ENCODE results near the gene SIVA1. TPM values are rescaled to one million over a fixed set of nuclear protein-coding genes. Genes with fewer than 3 reads are reported as not detected.

Gene SIVA1
- polyA plus RNA-seq, 1 of the 3 experiments (the other 2 are of a cell fraction), result 137 TPM

- Histone ChIP-seq H3K9ac (no peak overlapping the region), H3K4me2 (no peak overlapping the region), H3K79me2 (ENCODE audit: insufficient read depth) (no peaks in the 10 kb centered on the region), H3K27ac (ENCODE audit: low read depth in 2 of 2, low read length in 1 of 2) (no peak overlapping the region), H3K9me3 (no peaks in the 10 kb centered on the region), H3K27me3 (ENCODE audit: insufficient read depth) (no peaks in the 10 kb centered on the region), H3K4me1 (ENCODE audit: control insufficient read depth in 1 of 2, insufficient read depth in 2 of 2, low read depth in 1 of 2, low read length in 1 of 2) (no peaks in the 10 kb centered on the region; a peak in 1 of 4 replicates), H3F3A (replicated peaks; ENCODE audit: insufficient read depth) (peaks cover 6% of the 10 kb centered on the region), H3K9me2 (no peaks in the 10 kb centered on the region), H4K20me1 (ENCODE audit: insufficient read depth) (no peaks in the 10 kb centered on the region), H3K36me3 (replicated peaks in 1 of 2; ENCODE audit: control insufficient read depth in 1 of 2, insufficient read depth in 2 of 2, low read length in 1 of 2) (peaks cover 0 to 5% of the 10 kb centered on the region in 2 experiments), H3K4me3 (ENCODE audit: low read depth in 2 of 2, low read length in 1 of 2) (no peak overlapping the region), H2AFZ (ENCODE audit: low read depth) (no peak overlapping the region)
- CTCF ChIA-PET, result interaction anchor here (0.8 to 1.7 kb wide), 4 partner anchors 23 to 82 kb away, joined by 3 to 4 read pairs (median 3); no protein-coding TSS in a partner anchor
- POLR2A ChIA-PET, result no interaction called here
- TF ChIP-seq RCOR1 (IDR thresholded peaks at IDR 0.05; ENCODE audit: low read length) (no peak), RXRA (IDR thresholded peaks at IDR 0.05; ENCODE audit: borderline replicate concordance, low read depth) (no peak), MXI1 (IDR thresholded peaks at IDR 0.05; ENCODE audit: low read depth, low read length) (no peak), FOXM1 (IDR thresholded peaks at IDR 0.05; ENCODE audit: low read depth) (no peak), SIN3A (IDR thresholded peaks at IDR 0.05; ENCODE audit: borderline replicate concordance, low read depth, low read length) (no peak)
- WGBS (ENCODE audit: low lambda C conversion rate), result 86% methylated on average over 7 of the region's 9 CpGs
- no peak for DNase-seq
Observed at GRCh38 chr14:104745431-104745830, 7.5 kb upstream of the SIVA1 start.

- H3K4me1 ChIP-seq (ENCODE audit: control insufficient read depth in 1 of 2, insufficient read depth in 2 of 2, low read depth in 1 of 2, low read length in 1 of 2), result no peaks in the 10 kb centered on the region; a peak in 1 of 4 replicates
- H3K4me2 ChIP-seq, result no peak overlapping the region
- H3K4me3 ChIP-seq (ENCODE audit: low read depth in 2 of 2, low read length in 1 of 2), result no peak overlapping the region
- no peak overlapping the region for H3K9ac ChIP-seq
- H4K20me1 ChIP-seq (ENCODE audit: insufficient read depth), result no peaks in the 10 kb centered on the region
- no peak overlapping the region for H3K27ac ChIP-seq (ENCODE audit: low read depth in 2 of 2, low read length in 1 of 2)
- 91% methylated on average over 6 of the region's 13 CpGs for WGBS (ENCODE audit: low lambda C conversion rate)
- ChIA-PET CTCF (interaction anchor here (0.8 to 1.7 kb wide), 3 partner anchors 37 to 81 kb away, joined by 3 to 4 read pairs (median 3); no protein-coding TSS in a partner anchor), POLR2A (no interaction called here)
- DNase-seq, result no peak
- peaks cover 7% of the 10 kb centered on the region for H3F3A ChIP-seq (replicated peaks; ENCODE audit: insufficient read depth)
- H3K9me2 ChIP-seq, result no peaks in the 10 kb centered on the region
- H2AFZ ChIP-seq (ENCODE audit: low read depth), result no peak overlapping the region
- no peak for TF ChIP-seq TEAD4 (IDR thresholded peaks at IDR 0.05; ENCODE audit: borderline replicate concordance, insufficient read depth)
- TF ChIP-seq GATA2 (CRISPR knock-in tag; IDR thresholded peaks at IDR 0.05), result no peak
- TF ChIP-seq MAX (IDR thresholded peaks at IDR 0.05; ENCODE audit: low read depth), result no peak
- no peak for TF ChIP-seq USF1 (IDR thresholded peaks at IDR 0.05; ENCODE audit: borderline replicate concordance, low read depth)
- no peak for TF ChIP-seq YY1 (IDR thresholded peaks at IDR 0.05; ENCODE audit: low read depth)
- H3K27me3 ChIP-seq (ENCODE audit: insufficient read depth), result no peaks in the 10 kb centered on the region
- no peaks in the 10 kb centered on the region for H3K79me2 ChIP-seq (ENCODE audit: insufficient read depth)
- peaks cover 0 to 5% of the 10 kb centered on the region in 2 experiments for H3K36me3 ChIP-seq (replicated peaks in 1 of 2; ENCODE audit: control insufficient read depth in 1 of 2, insufficient read depth in 2 of 2, low read length in 1 of 2)
- no peaks in the 10 kb centered on the region for H3K9me3 ChIP-seq
Observed at GRCh38 chr14:104746071-104746545, 6.8 kb upstream of the SIVA1 start.

GRCh38 chr14:104746934-104747481 lies 5.9 kb upstream of the SIVA1 start:
- ChIA-PET POLR2A (no interaction called here), CTCF (no interaction called here)
- no peak for DNase-seq
- Histone ChIP-seq H3K27ac (ENCODE audit: low read depth in 2 of 2, low read length in 1 of 2) (no peak overlapping the region), H3F3A (replicated peaks; ENCODE audit: insufficient read depth) (peaks cover 7% of the 10 kb centered on the region), H3K9me2 (no peaks in the 10 kb centered on the region), H3K4me3 (ENCODE audit: low read depth in 2 of 2, low read length in 1 of 2) (no peak overlapping the region), H3K36me3 (replicated peaks in 1 of 2; ENCODE audit: control insufficient read depth in 1 of 2, insufficient read depth in 2 of 2, low read length in 1 of 2) (peaks cover 0 to 5% of the 10 kb centered on the region in 2 experiments), H4K20me1 (ENCODE audit: insufficient read depth) (no peaks in the 10 kb centered on the region), H3K4me2 (no peak overlapping the region), H3K9me3 (no peaks in the 10 kb centered on the region), H3K9ac (no peak overlapping the region), H3K79me2 (ENCODE audit: insufficient read depth) (no peaks in the 10 kb centered on the region), H3K27me3 (ENCODE audit: insufficient read depth) (no peaks in the 10 kb centered on the region), H2AFZ (ENCODE audit: low read depth) (no peak overlapping the region), H3K4me1 (ENCODE audit: control insufficient read depth in 1 of 2, insufficient read depth in 2 of 2, low read depth in 1 of 2, low read length in 1 of 2) (peaks cover 0 to 1% of the 10 kb centered on the region in 2 experiments; a peak in 1 of 4 replicates)
- 80% methylated on average over 7 of the region's 7 CpGs for WGBS (ENCODE audit: low lambda C conversion rate)
- no peak for TF ChIP-seq JUND (IDR thresholded peaks at IDR 0.05)
- TF ChIP-seq MXI1 (IDR thresholded peaks at IDR 0.05; ENCODE audit: low read depth, low read length), result no peak
- TF ChIP-seq IRF3 (IDR thresholded peaks at IDR 0.05; ENCODE audit: low read depth, low read length), result no peak
- no peak for TF ChIP-seq USF1 (IDR thresholded peaks at IDR 0.05; ENCODE audit: borderline replicate concordance, low read depth)
- no peak for TF ChIP-seq TCF12 (IDR thresholded peaks at IDR 0.05)
- TF ChIP-seq ZBTB33 (IDR thresholded peaks at IDR 0.05; ENCODE audit: borderline replicate concordance, low read depth), result no peak
- TF ChIP-seq RAD21 (IDR thresholded peaks at IDR 0.05; ENCODE audit: low read length), result no peak
